ENCODE data around the gene SIPA1L3. TPM values are rescaled to one million over a fixed set of nuclear protein-coding genes. Genes with fewer than 3 reads are reported as not detected.

The SIPA1L3 gene
- total RNA-seq, 1 donor from 2014 or later = 27.1 TPM

GRCh38 chr19:37893845-37894575 is 13.0 kb upstream of the SIPA1L3 start:
- Histone ChIP-seq H3K27me3 (no peaks in the 10 kb centered on the region), H3K36me3 (no peaks in the 10 kb centered on the region), H3K9me3 (no peaks in the 10 kb centered on the region), H3K4me1 (no peaks in the 10 kb centered on the region), H3K27ac (no peak overlapping the region), H3K4me3 (no peak overlapping the region)
- no peak for TF ChIP-seq CTCF (IDR thresholded peaks at IDR 0.05)
- intact Hi-C loops (cut with DNase I) = no loop called here
- DNase-seq (ENCODE audit: low spot score in 2 of 2) = no peak

GRCh38 chr19:37896180-37896579 is 10.8 kb upstream of the SIPA1L3 start:
- Histone ChIP-seq H3K36me3 (no peaks in the 10 kb centered on the region), H3K27me3 (no peaks in the 10 kb centered on the region), H3K27ac (no peak overlapping the region), H3K4me3 (no peak overlapping the region), H3K4me1 (no peaks in the 10 kb centered on the region), H3K9me3 (no peaks in the 10 kb centered on the region)
- TF ChIP-seq CTCF (IDR thresholded peaks at IDR 0.05) = no peak
- no peak for DNase-seq (ENCODE audit: low spot score in 2 of 2)
- intact Hi-C loops (cut with DNase I) = no loop called here

GRCh38 chr19:37899453-37899852 is 7.6 kb upstream of the SIPA1L3 start:
- no peaks in the 10 kb centered on the region for H3K27me3 ChIP-seq
- no peaks in the 10 kb centered on the region for H3K36me3 ChIP-seq
- H3K27ac ChIP-seq = no peak overlapping the region
- no peaks in the 10 kb centered on the region for H3K4me1 ChIP-seq
- H3K4me3 ChIP-seq = no peak overlapping the region
- intact Hi-C loops (cut with DNase I) = no loop called here
- DNase-seq (ENCODE audit: low spot score in 2 of 2) = no peak
- no peaks in the 10 kb centered on the region for H3K9me3 ChIP-seq
- TF ChIP-seq CTCF (IDR thresholded peaks at IDR 0.05) = no peak

- Histone ChIP-seq H3K4me3 (no peak overlapping the region), H3K36me3 (no peaks in the 10 kb centered on the region), H3K27me3 (no peaks in the 10 kb centered on the region), H3K9me3 (no peaks in the 10 kb centered on the region), H3K27ac (no peak overlapping the region), H3K4me1 (no peaks in the 10 kb centered on the region)
- intact Hi-C loops (cut with DNase I) = loop anchor here (5.0 to 10.0 kb wide), 2 partner anchors 327 to 485 kb away; partner anchors contain the start of genes GGN and SPRED3
- TF ChIP-seq CTCF (IDR thresholded peaks at IDR 0.05) = no peak
- DNase-seq (ENCODE audit: low spot score in 2 of 2) = no peak
Measured at GRCh38 chr19:37899966-37900365, 7.0 kb upstream of the SIPA1L3 start.

- no peaks in the 10 kb centered on the region for H3K27me3 ChIP-seq
- no peaks in the 10 kb centered on the region for H3K4me1 ChIP-seq
- H3K4me3 ChIP-seq = no peak overlapping the region
- no peak overlapping the region for H3K27ac ChIP-seq
- peak in 1 of 2 donors; percentile 80 for DNase-seq (ENCODE audit: low spot score in 2 of 2)
- peak; percentile 50 to 66 (median 54) for TF ChIP-seq CTCF (IDR thresholded peaks at IDR 0.05)
- intact Hi-C loops (cut with DNase I) = loop anchor here (5.0 to 10.0 kb wide), 2 partner anchors 325 to 482 kb away; partner anchors contain the start of genes GGN and SPRED3
- H3K36me3 ChIP-seq = no peaks in the 10 kb centered on the region
- H3K9me3 ChIP-seq = no peaks in the 10 kb centered on the region
Measured at GRCh38 chr19:37902668-37903067, 4.3 kb upstream of the SIPA1L3 start.
